GM18873 (cell line): Measurements from ENCODE around the gene ZNF431.
"Not testable (repeated sequence)": the region's sequence is repeated elsewhere in the genome, so short reads cannot be mapped to it uniquely, and the experiment has no call there.

Source experiments
- ATAC-seq: cut with Tn5 transposase; IDR thresholded peaks from one replicate; pipeline ENCODE4 v1.9.1; 2021; ENCODE audit warnings: mild to moderate bottlenecking, moderate library complexity, moderate number of reproducible peaks; ENCODE audit not compliant: unreplicated experiment, low FRiP score

The ZNF431 gene

GRCh38 chr19:21141787-21142464 lies at the start of gene ZNF431:
TSS of gene ZNF431 (plus strand) at chr19:21142040. CDS start at chr19:21142184, 144 bp downstream.
- ATAC-seq, result peak; percentile 97

GRCh38 chr19:21092109-21092508 lies 49.7 kb upstream of the ZNF431 start:
- no peak for ATAC-seq

GRCh38 chr19:21094347-21095025 lies 47.4 kb upstream of the ZNF431 start:
- ATAC-seq, result no peak

- no peak for ATAC-seq
These were observed 43.5 kb upstream of the ZNF431 start for GRCh38 chr19:21098291-21098690.

GRCh38 chr19:21101521-21102242 lies 40.2 kb upstream of the ZNF431 start:
- no peak for ATAC-seq

GRCh38 chr19:21109116-21109515 lies 32.7 kb upstream of the ZNF431 start:
- ATAC-seq, result no peak

DNA sequence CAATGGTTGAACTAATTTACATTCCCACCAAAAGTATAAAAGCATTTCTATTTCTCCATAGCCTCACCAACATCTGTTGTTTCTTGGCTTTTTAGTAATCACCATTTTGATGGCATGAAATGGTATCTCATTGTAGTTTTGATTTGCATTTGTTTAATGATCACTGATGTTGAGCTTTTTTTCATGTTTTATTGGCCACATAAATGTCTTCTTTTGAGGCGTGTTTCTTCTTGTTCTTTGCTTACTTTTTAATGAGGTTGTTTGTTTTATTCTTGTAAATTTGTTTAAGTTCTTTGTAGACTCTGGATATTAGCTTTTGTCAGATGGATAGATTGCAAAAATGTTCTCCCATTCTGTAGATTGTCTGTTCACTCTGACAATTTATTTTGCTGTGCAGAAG lies 31.7 kb upstream of the ZNF431 start:
- ATAC-seq, result no peak

- ATAC-seq, result no peak
These were observed 26.4 kb upstream of the ZNF431 start for GRCh38 chr19:21115430-21115829.

DNA sequence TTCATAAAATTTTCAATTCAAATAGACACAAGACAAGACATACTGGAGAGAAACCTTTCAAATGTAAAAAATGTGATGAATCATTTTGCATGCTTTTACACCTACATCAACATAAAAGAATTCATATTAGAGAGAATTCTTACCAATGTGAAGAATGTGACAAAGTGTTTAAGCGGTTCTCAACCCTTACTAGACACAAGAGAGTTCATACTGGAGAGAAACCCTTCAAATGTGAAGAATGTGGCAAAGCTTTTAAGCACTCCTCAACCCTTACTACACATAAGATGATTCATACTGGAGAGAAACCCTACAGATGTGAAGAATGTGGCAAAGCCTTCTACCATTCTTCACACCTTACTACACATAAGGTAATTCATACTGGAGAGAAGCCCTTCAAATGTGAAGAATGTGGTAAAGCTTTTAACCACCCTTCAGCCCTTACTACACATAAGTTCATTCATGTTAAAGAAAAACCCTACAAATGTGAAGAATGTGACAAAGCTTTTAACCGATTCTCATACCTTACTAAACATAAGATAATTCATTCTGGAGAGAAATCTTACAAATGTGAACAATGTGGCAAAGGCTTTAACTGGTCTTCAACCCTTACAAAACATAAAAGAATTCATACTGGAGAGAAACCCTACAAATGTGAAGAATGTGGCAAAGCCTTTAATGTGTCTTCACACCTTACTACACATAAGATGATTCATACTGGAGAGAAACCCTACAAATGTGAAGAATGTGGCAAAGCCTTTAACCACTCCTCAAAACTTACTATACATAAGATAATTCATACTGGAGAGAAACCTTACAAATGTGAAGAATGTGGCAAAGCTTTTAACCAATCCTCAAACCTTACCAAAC lies 24.6 kb upstream of the ZNF431 start:
- ATAC-seq, result no peak

DNA sequence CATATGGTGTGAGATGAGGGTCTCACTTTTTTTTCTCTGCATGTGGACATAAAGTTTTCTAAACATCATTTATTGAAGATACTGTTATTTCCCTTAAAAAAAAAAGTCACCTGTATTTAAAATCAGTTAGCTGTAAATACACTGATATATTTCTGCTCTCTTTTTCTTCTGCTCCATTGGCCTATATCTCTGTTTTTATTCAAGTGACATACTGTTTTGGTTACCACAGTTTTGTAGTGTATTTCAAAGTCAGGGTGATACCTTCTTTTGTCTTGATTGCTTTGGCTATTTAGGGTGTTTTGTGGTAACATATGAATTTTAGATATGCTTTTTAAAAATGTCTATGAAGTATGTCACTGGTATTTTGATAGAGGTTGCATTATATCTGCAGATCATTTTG lies 15.8 kb upstream of the ZNF431 start:
- no peak for ATAC-seq

GRCh38 chr19:21127001-21127400 lies 14.8 kb upstream of the ZNF431 start:
- no peak for ATAC-seq

- ATAC-seq, result no peak
These were observed 13.9 kb upstream of the ZNF431 start for GRCh38 chr19:21127898-21128297.

DNA sequence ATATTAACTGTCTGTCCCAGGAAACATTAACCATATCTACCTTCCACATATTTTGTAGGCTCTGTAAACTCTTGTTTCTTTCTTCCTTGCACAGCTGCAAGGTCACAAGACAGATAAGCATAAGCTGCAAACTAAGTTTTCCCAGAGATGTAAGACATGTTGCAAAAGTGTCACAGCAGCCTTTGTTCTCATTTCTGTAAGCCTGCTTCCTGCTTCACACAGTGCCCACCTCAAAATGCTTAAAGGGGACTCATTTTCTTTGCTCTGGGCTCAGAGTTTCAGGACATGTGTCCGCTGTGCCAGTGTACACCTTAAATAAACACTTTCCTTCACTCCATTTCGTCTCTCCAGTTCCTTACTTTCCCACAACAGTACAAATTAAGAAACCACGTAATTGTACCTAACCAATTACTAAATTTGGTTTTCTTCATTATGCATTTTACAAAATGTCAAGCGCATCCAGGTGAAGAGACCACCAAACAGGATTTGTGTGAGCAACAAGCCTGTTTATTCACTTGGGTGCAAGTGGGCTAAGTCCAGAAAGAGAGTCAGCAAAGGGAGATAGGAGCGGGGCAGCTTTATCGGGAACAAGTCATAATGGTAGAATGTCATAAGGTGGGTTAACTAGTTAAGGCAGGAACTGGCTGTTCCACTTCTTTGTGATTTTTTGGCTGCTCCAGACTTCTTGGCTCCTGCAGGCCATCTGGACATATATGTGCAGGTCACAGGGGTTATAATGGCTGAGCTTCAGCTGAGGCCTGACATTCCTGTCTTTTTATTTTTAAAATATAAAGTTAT lies 12.7 kb upstream of the ZNF431 start:
- no peak for ATAC-seq

DNA sequence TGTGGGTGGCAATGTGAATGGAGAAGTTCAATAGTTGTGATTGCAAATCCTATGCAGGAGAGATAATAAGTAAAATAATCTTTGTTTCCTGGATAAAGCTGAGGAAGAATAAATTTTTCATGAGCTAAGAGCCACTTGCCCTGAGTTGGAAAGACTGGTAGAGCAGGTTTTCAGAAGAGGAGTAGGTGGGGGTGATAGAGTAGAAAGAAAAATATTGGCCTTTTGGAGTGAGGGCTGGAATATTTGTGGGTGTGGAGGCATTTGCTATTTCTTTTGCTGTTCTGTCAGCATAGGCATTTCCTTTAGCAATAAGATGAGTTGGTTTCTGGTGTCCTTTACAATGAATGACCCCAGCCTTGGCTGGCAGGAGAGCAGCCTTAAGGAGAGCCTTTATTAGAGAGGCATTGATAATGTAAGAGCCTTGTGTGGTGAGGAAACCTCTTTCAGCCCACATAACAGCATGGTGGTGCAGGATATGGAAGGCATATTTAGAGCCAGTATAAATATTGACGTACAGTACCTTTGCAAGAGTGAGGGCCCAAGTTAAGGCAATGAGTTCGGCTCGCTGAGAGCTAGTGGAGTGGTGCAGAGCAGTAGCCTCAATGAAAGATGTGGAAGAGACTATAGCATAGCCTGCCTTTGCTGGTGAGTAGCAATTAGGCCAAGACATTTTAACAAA lies 11.6 kb upstream of the ZNF431 start:
- ATAC-seq, result no peak

DNA sequence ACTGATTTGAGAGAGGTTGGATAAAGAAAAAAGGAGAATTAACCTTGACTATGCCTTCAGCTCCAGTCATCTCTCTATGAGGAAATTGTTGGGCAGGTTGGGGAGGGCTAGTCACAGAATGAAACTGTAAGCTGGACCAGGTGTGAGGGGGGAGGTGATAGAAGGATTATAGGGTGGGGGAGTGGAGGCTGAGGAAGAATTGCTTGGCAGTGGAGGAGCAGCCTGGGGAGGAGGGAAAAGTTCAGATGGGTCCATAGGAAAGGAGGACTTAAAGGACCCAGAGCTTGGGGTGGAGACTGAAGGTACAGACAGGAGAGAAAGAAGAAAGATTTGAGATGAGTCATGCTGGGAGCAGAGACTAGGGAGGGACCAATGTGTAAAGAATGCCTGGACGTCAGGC lies 8.2 kb upstream of the ZNF431 start:
- ATAC-seq, result no peak

GRCh38 chr19:21134934-21135366 lies 6.9 kb upstream of the ZNF431 start:
- no peak for ATAC-seq

DNA sequence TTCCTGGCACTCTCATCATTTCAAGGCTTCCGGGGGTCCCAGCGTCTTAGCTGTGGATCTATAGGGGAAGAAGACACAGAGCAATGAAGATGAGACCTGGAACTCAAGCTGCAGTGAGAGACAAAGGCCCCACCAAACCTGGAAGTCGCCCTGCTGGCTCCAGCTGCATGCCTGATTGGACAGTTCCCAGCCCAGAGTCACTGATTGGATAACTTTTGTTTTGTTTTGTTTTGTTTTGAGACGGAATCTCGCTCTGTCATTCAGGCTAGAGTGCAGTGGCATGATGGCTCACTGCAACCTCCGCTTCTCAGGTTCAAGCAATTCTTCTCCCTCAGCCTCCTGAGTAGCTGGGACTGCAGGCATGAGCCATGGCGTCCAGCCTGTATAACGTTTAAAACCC lies 6.4 kb upstream of the ZNF431 start:
- ATAC-seq, result no peak

DNA sequence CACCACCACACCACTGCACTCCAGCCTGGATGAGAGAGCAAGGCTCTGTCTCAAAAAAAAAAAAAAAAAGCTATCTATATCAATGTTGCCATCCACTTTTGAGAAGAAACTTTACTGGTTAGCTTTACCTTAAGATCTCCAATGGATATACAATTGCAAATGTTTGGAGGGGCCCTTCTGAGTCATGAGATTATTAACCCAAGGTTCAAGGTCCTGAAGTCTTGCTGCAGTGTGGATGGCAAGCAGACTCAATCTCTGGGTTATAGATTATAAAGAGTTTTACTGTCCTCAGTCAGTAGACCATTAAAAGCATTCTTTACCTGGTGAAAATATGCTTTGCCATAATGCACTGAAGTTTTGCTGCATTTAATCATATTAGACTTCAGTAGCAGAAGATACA lies 3.7 kb upstream of the ZNF431 start:
- no peak for ATAC-seq

GRCh38 chr19:21141006-21141405 lies 834 bp upstream of the ZNF431 start:
- not testable (repeated sequence) for ATAC-seq
